ENCODE results near the gene ZFHX3.

The ZFHX3 gene

DNA sequence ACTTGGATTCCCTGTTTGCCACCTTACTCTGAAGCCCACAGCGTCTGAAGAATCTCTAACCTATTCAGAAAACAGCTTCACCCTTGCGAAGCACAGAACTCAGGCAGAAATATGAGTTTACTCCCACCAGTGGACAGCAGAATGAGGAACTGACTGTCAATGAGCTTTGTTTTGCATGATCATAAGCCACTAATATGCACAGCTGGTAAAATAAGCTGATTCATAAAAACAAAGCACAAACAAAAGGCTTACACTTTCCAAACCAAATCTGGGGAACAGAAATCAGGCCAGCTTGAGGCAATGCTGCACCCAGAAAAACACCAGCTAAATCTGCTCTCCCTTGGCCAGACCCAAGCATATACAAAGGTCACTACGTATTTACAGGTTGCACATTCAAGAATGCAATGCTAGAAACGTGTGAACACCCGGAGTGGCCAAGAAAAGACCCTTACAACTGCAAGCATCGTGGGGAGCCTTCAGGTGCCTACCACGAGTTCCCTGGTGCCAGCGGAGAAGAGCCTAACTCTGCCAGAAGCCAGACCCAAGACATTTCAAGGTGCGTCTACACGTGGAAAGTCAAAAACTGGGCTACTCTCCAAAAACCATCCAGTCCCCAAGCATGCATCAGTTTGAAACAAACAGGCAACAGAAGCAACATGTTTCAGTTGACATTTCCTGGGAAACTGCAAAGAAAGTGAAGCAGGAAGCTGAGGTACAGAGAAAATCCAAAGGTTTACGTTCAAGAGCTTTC is 207.1 kb downstream of the ZFHX3 start:
- DNase-seq: no peak

DNA sequence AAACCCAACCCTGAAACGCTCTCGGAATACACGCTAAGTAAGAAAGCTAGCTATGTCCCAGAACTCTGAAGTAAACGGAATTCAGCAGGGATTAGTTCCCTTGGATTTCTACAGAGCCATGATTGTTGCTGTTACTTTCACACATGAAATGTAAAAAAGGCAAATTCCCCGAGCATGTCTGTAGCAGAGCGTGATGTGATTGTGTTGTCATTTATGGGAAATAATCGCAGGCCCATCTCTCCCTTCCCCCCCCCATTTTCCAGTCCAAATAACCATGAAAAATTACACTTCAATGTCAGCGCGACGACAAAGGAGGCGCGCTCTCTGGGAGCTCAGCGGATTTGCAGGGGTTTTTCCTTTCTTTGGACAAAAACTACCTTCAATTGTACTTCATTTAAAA is 209.0 kb downstream of the ZFHX3 start:
- DNase-seq: no peak

GRCh38 chr16:72838586-72838910 is 209.4 kb downstream of the ZFHX3 start:
- no peak for DNase-seq

DNA sequence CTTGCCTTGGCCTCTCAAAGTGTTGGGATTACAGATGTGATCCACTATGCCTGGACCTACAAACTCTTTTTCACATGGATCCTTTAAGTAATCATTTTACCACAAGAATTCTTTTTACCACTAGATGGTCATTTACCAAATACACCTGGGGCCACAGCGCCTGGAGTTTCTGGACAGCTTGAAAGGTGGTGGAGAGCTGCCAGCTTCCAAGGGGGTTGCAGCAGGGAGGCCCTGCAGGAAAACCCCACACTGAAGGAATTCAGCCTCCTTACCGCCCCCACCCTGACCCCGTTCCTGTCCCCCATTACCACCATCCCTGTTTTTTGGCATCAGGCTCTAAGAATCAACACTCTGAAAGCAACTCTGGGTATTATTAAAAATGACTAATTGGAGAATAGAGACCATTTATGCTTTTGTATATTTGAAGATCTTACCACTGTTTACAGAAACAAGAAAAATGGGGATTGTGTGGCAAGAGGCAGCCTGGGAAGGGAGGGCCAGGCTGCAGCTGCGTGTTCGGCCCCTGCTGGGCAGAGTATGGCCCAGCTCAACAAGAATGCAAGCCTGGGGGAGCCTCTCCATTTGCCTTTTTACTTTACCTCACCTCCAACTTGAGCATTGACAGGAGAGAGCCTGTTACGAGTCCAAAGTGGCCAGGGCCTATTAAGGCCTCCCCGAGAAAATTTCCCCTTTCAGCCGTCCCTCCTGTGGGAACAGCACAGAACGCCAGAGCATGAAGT is 209.9 kb downstream of the ZFHX3 start:
- DNase-seq: no peak

GRCh38 chr16:72836985-72837384 is 210.9 kb downstream of the ZFHX3 start:
- DNase-seq: no peak

- DNase-seq: no peak
Observed at GRCh38 chr16:72836181-72836580, 211.7 kb downstream of the ZFHX3 start.

DNA sequence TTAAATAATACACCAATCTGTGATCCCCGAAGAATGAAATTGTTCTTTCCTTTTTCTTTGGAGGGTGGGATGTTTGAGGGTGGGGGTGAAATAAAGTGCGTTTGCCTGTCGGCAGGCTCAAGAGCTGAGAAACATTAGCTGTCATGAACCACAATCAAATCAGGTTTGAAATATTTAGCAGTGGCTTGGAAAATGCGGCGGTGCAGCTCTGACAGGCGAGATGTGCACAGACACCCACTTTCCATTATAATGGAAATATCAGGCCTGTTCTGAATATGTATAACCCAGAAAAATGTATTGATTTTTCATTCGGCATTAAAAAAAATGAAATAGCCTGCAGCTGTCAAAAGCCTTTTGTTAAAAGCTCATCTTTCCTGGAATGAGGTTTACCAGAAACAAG is 212.8 kb downstream of the ZFHX3 start:
- DNase-seq: no peak

- no peak for DNase-seq
Observed at GRCh38 chr16:72834499-72834898, 213.4 kb downstream of the ZFHX3 start.

GRCh38 chr16:72833969-72834368 is 214.0 kb downstream of the ZFHX3 start:
- DNase-seq: no peak

DNA sequence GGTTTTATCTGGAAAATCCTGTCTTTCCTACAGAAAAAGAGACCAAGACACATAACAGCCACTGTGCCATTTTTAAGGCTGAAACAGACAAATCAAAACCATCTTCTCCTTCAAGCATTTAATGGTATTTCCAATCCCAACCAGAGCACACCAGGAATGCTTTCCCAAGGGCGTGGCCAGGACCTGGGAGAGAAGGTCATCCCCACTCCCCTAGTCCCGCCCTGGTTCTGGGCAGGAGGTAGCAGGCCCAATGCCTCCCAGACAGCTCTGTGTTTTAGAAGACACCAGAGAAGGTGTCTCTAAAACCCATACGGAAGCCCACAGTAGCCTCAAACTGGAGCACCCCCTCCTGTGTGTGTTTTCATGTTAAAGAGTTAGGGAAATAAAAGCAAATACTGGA is 214.4 kb downstream of the ZFHX3 start:
- DNase-seq: no peak

- peak; percentile 42 to 64 for DNase-seq
Observed at GRCh38 chr16:72832621-72833248, 215.2 kb downstream of the ZFHX3 start.

- DNase-seq: no peak
Observed at GRCh38 chr16:72829846-72830775, 217.8 kb downstream of the ZFHX3 start.

GRCh38 chr16:72827866-72828265 is 220.1 kb downstream of the ZFHX3 start:
- DNase-seq: no peak

DNA sequence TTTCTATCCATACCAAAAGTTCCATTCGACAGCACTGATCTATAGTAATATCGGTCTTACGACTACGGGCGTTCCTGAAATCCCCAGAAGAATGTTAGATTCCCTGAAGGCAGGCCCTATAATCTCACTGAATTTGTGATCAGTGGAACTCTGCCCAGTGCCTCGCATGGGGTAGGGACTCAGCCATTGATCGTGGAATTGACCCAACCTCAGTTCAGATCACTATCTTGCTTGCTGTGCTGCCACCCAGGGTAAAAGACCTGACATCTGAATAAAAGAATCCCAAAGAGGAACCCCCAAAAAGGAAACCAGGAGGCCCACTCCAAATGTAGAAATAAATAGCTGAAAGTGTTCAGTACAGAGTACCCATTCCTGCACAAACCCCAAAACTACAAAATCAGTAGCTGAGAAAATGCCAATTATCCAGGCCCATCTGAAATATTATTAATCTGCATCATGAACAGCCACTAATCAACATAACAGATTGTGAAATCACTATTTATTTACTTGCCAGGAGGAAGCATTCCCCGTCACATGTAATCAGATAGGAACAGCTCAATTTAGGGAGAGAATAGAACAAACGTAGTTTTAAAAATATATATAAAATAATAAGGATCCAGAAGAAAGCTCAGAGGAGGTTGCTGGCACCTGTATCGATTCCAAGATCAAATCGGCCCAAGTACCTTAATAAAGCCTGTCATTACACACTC is 221.9 kb downstream of the ZFHX3 start:
- DNase-seq: no peak

DNA sequence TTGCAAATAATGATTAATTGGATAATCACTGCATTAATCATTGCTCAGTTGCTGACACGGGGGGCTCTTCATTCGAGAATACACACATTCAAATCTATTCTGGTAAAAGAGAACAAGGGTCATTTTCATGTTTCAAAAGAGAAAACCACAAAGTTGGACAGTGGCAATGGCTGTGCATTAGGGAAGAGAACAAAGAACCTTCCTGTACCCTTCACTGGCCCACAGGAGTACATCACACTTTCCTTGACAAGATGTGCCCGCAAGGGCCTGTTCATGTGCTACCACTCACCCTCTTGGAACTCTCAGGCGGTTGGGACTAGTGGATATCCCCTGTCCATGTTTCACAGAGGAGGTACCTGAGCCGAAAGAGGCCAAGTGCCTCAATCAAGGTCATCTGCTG is 223.2 kb downstream of the ZFHX3 start:
- no peak for DNase-seq

GRCh38 chr16:72824027-72824426 is 223.9 kb downstream of the ZFHX3 start:
- no peak for DNase-seq

DNA sequence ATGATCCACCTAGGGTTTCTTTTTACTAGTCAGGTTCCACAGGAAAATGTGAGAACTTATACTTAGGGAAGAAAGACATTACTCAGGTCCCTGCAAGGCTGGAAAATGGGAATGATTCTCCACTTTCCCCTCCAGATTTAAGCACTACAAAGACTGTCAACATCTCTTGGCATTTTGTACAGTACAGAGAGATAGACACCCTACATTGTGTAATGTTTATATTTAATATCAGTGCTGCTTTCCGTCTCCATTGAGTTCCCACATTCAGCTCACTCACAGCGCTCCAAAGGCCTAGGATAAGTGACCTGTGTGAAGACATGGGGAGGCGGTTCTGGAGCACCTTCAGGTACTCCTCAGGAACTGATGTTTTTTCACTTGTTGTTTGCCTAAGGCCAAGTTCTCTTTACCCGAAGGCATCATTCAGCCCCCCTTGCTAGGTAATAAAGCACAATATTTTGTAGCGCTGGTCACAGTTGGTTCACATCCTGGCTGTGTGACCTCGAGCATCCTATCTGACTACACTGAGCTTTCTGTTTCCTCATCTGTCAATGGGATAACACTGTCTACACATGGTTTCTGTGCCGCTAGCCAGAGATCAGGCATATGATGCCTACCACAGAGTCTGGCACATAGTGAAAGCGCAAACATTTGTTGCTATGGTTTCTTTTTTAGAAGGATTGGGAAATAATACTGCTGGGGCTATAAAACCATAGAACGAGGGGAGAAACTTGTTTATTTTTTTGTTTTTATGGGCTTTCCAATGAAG is 226.6 kb downstream of the ZFHX3 start:
- DNase-seq: no peak

DNA sequence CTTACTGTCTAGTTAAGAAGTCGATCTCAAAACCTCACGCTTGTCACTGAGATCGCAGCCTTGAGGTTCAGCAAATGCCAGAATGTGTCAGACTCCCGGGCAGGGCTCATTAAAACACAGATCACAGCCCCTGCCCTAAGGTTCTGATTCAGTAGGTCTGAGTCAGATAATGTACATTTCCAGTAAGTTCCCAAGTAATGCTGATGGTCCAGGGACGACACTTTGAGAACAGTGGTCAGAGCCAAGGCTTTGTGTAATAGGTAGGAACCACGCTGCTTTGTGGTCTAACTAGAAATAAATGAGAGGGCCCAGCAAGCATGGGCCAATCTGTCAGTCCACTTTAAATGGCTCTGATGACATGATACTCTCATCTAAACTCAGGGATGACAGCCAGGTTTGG is 228.6 kb downstream of the ZFHX3 start:
- DNase-seq: no peak

- DNase-seq: no peak
Observed at GRCh38 chr16:72818236-72818845, 229.6 kb downstream of the ZFHX3 start.

DNA sequence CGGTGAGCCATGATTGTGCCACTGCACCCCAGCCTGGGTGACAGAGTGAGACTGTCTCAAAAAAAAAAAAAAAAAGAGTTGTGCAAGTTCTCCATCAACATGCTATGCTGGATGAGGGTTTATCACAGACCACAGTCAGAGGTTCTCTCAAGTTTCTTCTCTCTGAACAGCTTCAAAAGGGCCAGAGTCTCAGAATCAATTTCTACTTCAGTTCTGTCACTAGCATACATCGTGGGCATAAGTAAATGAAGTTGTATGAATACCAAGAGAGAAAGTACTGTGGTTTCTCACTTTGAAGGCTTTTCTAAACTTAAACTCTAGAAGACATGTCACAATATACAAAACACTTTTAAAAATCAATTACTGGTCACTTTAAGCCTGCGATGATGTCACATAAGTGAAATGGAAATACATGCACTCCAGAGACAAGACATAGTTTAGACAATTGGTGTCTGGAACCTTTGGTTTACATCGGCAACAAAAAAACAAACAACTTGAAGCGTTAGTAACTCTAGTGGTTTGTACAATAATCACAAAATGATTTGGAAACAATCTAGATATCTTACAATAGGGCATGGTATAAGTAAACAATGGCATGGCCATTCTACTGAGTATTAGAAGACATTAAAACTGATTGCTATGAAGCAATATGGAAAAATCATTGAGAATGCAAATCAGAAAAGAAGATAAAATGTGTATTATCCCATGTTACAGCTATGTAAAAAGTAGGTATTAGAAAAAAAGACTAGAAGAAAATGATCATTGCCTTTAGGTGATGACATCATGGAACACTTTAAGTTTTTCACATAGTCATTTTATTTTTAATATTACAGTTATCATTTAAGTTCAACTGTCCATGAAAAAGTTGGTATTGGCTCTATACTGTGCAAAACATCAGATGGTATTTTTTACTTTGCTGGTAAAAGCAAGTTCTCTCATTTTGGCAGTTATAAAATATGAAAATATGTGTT is 232.3 kb downstream of the ZFHX3 start:
- DNase-seq: no peak
